Nephron (organoid): Measurements from ENCODE around the gene PDHX.

Experiments used
- H3K27ac Mint-ChIP-seq, 3 experiments: 2 replicates each; pipeline ENCODE4 v1.8.0; 2020; ENCODE audit warnings: mixed read lengths in 3 of 3, mild to moderate bottlenecking in 2 of 3, moderate library complexity in 1 of 3
- H3K27me3 Mint-ChIP-seq: 2 replicates; pipeline ENCODE4 v1.8.0; 2021; ENCODE audit warnings: low read depth, mild to moderate bottlenecking, moderate library complexity, mixed read lengths
- H3K36me3 Mint-ChIP-seq: 2 replicates; pipeline ENCODE4 v1.8.0; 2020; ENCODE audit warnings: low read depth, mixed read lengths
- H3K4me1 Mint-ChIP-seq: 2 replicates; pipeline ENCODE4 v1.8.0; 2020; ENCODE audit warnings: mixed read lengths
- H3K4me3 Mint-ChIP-seq, 3 experiments: 2 replicates each; pipeline ENCODE4 v1.8.0; 2020; ENCODE audit warnings: mild to moderate bottlenecking in 3 of 3, mixed read lengths in 3 of 3, moderate library complexity in 2 of 3
- H3K9me3 Mint-ChIP-seq: 2 replicates; pipeline ENCODE4 v1.8.0; 2020; ENCODE audit warnings: mixed read lengths
- TF ChIP-seq, protein P1 (sequence below), 3 experiments: fragments of 200-600 bp; sonication (generic); IDR thresholded peaks; one replicate each; pipeline ENCODE4 v1.5.0; 2021; ENCODE audit warnings: antibody characterized with exemption in 3 of 3; ENCODE audit not compliant: unreplicated experiment in 3 of 3

The PDHX gene

GRCh38 chr11:34915136-34916014 lies 1.0 kb upstream of the PDHX start:
- peak overlapping the region; percentile 92 to 100 (median 97) for H3K4me3 Mint-ChIP-seq
- H3K9me3 Mint-ChIP-seq, result peaks cover 13% of the 10 kb centered on the region
- peak overlapping the region; percentile 96 to 100 (median 97) for H3K27ac Mint-ChIP-seq
- peaks cover 30% of the 10 kb centered on the region for H3K4me1 Mint-ChIP-seq
- peaks cover 35% of the 10 kb centered on the region for H3K36me3 Mint-ChIP-seq
- TF ChIP-seq, protein P1, sequence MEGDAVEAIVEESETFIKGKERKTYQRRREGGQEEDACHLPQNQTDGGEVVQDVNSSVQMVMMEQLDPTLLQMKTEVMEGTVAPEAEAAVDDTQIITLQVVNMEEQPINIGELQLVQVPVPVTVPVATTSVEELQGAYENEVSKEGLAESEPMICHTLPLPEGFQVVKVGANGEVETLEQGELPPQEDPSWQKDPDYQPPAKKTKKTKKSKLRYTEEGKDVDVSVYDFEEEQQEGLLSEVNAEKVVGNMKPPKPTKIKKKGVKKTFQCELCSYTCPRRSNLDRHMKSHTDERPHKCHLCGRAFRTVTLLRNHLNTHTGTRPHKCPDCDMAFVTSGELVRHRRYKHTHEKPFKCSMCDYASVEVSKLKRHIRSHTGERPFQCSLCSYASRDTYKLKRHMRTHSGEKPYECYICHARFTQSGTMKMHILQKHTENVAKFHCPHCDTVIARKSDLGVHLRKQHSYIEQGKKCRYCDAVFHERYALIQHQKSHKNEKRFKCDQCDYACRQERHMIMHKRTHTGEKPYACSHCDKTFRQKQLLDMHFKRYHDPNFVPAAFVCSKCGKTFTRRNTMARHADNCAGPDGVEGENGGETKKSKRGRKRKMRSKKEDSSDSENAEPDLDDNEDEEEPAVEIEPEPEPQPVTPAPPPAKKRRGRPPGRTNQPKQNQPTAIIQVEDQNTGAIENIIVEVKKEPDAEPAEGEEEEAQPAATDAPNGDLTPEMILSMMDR (IDR thresholded peaks at IDR 0.05; ENCODE audit: unreplicated experiment in 3 of 3), result no peak
- H3K27me3 Mint-ChIP-seq, result no peaks in the 10 kb centered on the region

DNA sequence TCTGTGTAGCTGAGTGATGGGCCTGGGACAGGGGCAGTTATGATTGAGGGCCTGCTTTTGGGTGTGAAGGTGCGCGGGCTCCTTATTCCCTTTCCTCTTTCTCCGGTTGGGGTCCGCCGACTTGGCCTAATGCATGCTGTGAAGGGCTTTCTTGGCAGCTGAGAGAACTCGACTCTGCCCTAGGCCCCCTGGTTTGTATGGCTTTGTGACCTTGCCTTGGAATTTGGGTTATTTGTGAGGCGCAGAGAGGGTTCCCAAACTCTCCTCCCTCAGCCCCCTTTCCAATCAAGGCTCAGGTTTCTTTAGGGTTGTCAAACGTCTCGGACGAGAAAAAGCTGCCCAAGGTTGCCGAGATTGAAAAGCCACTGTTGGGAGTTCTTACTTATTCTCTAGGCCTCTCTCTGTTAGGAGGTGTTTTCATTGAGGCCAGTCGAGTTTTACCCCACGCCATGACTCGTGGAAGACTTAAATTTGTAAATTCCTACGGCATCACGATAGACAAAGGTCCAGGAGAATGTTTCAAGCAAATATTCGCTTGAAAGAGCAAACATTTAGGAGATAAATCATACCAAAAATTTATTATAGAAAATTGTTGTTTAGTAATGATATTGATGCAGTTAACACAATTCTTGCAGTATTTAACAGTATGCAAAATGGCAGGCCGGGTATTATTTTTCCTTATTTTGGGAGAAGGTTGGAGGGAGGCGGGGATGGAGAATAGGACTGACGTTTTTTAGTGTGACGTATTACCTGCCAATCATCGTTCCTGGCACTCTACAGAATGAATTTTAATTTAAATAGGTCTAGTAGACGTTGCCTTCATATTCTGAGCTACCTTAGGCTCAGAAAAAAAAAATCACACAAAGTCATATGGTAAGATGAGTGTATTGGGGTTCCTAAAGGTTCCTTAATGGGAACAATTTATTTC lies 689 bp downstream of the PDHX start:
- peak overlapping the region; percentile 96 to 100 (median 97) for H3K27ac Mint-ChIP-seq
- H3K36me3 Mint-ChIP-seq, result peaks cover 31% of the 10 kb centered on the region
- peaks cover 13% of the 10 kb centered on the region for H3K9me3 Mint-ChIP-seq
- H3K4me3 Mint-ChIP-seq, result peak overlapping the region; percentile 92 to 100 (median 97)
- TF ChIP-seq, protein P1 (IDR thresholded peaks at IDR 0.05; ENCODE audit: unreplicated experiment in 3 of 3), result no peak
- no peaks in the 10 kb centered on the region for H3K27me3 Mint-ChIP-seq
- peaks cover 30% of the 10 kb centered on the region for H3K4me1 Mint-ChIP-seq

DNA sequence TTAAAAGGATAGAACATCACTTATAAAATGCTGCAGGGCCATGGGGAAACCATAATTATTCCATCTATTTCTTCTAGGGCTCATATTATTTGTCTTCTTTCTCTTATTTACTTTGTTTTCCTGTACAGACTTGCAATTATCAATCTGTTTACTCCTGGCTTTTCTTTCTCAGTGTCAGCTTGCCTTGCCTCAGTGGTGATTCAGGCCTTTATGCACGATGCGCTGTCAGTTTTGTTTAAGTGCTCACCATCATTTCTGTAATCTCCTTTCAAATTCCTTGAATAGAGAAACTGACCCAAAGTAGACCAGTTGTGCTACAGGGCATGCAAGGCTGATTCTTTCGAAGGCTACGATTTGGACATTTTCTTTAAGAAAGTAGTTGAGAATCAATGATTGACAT lies 4.7 kb downstream of the PDHX start:
- peaks cover 40% of the 10 kb centered on the region for H3K4me1 Mint-ChIP-seq
- H3K27me3 Mint-ChIP-seq, result no peaks in the 10 kb centered on the region
- TF ChIP-seq, protein P1 (IDR thresholded peaks at IDR 0.05; ENCODE audit: unreplicated experiment in 3 of 3), result no peak
- no peak overlapping the region for H3K27ac Mint-ChIP-seq
- H3K9me3 Mint-ChIP-seq, result no peaks in the 10 kb centered on the region
- no peak overlapping the region for H3K4me3 Mint-ChIP-seq
- peaks cover 4% of the 10 kb centered on the region for H3K36me3 Mint-ChIP-seq

GRCh38 chr11:34924714-34925113 lies 8.3 kb downstream of the PDHX start:
- no peak overlapping the region for H3K4me3 Mint-ChIP-seq
- peaks cover 35% of the 10 kb centered on the region for H3K4me1 Mint-ChIP-seq
- TF ChIP-seq, protein P1 (IDR thresholded peaks at IDR 0.05; ENCODE audit: unreplicated experiment in 3 of 3), result no peak
- no peak overlapping the region for H3K27ac Mint-ChIP-seq
- H3K36me3 Mint-ChIP-seq, result peaks cover 3% of the 10 kb centered on the region
- H3K27me3 Mint-ChIP-seq, result no peaks in the 10 kb centered on the region
- no peaks in the 10 kb centered on the region for H3K9me3 Mint-ChIP-seq

DNA sequence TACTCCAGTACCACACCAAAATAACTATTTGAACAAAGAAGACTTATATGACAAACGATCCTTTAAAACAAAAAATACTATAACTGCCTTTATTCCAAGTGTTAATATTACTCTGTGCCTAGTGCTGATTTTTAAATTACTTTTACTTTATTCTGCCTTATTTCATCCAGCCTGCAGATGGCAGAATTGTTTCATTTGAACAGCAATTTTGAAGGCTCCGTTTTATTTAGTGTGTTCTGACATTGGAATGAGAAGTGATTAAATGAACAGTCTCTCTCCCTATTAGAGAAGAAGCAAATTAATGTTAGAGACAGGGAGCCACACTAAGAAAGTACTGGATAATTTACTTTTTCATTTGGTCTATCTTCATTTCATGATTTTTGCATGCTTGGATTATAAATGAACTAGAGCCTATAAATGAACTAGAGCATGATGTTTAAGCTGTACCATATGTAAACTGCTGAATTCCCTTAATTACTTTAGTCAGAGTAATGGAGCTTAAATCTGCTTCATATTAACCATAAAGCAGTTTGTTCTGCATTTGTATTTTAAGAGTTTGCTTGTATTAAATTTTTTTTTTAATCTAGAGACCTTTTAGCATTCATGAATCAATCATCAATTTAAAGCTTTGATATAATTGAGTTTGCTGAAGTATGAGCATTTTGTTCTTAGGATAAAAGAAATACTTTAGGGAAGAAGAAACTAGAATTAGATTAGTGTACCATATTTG lies 9.8 kb downstream of the PDHX start:
- peaks cover 38% of the 10 kb centered on the region for H3K4me1 Mint-ChIP-seq
- H3K36me3 Mint-ChIP-seq, result no peaks in the 10 kb centered on the region
- no peak overlapping the region for H3K4me3 Mint-ChIP-seq
- H3K27ac Mint-ChIP-seq, result no peak overlapping the region
- no peaks in the 10 kb centered on the region for H3K9me3 Mint-ChIP-seq
- TF ChIP-seq, protein P1 (IDR thresholded peaks at IDR 0.05; ENCODE audit: unreplicated experiment in 3 of 3), result peak; percentile 58 to 74 (median 71)
- H3K27me3 Mint-ChIP-seq, result no peaks in the 10 kb centered on the region
